GM19025 (cell line): ENCODE results near the gene EML1.

Source experiments
- ATAC-seq: cut with Tn5 transposase; IDR thresholded peaks from one replicate; pipeline ENCODE4 v1.9.1; 2021; ENCODE audit warnings: mild to moderate bottlenecking, low read depth, moderate library complexity; ENCODE audit not compliant: unreplicated experiment

The EML1 gene

GRCh38 chr14:99980299-99980698 is 187.1 kb downstream of the EML1 start:
- ATAC-seq, result no peak

DNA sequence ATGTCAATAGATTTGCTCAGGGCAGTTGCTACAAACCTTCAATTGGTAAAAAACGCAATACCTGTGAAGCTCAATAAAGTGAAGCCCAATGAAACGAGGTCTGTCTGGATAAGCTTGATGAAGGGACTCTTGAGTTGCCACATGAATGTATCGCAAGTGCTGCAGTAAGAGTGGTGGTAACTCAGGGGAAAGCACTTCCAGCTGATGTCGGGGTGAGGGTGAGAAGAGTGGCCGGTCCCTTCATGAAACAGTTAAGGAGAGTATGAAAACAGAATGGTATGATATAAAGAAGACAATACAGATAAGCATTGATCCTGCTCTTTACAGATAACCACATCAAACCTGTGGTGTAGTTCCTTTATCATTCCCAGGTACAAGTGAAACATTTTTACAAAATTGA is 188.6 kb downstream of the EML1 start:
- no peak for ATAC-seq

DNA sequence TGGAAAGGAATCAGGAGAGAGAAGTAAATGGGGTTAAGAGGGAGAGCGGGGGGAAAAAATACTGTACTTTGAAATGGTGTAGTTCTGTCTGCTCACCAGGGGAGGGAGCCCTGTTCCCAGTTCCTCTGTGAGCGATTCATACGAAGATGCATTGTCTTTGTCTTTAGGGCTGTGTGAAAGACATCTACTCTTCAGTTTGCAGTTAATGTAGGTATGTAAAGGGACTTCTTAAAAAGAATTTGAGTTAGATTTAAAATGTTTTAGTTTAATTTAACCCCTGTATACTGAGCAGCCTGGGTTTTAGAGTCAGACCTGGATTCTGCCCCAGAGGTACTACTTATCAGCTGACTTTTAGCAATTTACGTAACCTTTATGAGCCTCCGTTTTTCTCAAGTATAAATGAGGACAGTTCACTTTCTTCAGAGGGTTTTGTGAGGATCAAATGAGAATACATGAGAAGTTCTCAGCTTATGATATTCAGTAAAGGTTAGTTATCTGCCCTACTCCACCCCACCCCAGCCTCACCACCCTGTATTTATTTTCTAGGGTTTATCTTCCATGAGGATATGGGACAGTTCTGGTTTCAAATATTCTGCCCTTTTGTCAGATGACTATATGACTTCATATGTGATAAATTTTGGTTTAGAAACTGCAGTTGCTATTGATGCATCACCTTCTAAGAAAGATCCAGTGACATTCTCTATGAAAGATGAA is 189.5 kb downstream of the EML1 start:
- ATAC-seq, result no peak

DNA sequence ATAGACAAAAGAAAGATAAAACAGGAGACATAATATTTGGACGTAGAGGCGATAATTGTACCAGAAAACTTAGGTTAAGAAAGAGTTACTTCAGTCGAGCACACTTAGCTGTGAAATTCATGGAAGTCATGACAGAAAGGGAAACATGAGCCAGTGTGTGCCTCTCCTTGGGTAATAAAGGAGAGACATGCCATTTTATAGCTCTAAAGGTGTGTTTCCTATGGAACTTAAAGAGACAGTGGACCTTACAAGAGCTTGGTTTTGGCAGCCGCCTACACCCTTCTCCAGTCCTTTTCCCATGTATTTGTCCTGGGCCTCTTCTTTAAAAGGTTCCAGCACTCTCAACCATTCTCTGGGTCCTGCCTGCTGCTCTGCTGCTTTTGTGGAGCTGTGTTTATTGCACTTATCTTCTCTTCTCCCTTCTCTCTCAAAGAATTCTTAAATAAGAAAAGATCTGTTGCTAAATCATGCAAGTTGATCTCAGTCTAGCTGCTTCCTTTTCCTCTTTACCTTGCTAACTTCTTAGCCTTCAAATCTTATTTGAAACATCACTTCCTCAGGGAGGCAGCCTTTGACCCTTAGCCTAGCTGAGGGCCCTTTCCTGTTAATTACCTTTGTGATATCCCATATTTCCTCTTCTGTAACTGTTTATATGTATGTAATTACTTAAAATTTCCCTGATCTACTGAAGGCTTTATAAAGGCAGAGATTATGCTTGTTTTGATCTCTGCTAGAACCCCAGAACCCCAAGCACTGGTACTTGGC is 190.2 kb downstream of the EML1 start:
- no peak for ATAC-seq

DNA sequence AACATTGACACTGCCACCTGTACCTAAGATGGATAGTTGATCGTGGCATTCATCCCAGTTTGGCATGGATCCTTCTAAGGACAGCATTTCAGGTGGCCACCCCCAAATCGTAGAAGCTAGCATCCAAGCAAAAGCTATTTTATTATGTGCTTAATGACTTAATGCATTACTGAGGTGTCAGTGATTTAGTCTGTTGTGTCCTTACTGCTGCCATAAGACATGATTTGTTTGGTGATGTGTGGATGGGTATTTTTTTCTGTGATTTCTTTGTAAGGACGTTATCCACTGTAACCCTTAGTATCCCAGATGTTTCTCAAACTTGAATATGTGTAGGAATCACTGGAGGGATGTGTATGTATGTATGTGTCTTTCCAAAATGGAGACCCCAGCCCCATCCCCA is 190.8 kb downstream of the EML1 start:
- no peak for ATAC-seq

DNA sequence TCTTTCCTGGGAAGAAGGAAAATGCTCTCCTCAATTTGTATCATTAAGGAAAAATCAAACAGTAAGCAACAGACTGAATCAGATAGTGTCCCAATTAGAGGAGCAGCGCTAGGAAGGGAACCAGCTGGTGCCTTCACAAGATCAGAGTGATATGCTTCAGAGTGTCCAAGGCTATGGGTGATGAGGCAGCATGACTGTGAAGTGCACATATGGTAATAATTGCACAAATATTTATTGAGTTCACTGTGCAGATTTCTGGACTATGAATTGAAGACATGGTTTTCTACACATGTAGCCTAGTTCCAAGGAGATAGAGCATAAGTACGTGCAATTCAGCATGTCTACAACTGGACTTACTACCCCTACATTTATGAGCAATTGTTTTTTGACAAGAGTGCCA is 193.2 kb downstream of the EML1 start:
- ATAC-seq, result no peak

GRCh38 chr14:99989032-99989431 is 195.8 kb downstream of the EML1 start:
- no peak for ATAC-seq

DNA sequence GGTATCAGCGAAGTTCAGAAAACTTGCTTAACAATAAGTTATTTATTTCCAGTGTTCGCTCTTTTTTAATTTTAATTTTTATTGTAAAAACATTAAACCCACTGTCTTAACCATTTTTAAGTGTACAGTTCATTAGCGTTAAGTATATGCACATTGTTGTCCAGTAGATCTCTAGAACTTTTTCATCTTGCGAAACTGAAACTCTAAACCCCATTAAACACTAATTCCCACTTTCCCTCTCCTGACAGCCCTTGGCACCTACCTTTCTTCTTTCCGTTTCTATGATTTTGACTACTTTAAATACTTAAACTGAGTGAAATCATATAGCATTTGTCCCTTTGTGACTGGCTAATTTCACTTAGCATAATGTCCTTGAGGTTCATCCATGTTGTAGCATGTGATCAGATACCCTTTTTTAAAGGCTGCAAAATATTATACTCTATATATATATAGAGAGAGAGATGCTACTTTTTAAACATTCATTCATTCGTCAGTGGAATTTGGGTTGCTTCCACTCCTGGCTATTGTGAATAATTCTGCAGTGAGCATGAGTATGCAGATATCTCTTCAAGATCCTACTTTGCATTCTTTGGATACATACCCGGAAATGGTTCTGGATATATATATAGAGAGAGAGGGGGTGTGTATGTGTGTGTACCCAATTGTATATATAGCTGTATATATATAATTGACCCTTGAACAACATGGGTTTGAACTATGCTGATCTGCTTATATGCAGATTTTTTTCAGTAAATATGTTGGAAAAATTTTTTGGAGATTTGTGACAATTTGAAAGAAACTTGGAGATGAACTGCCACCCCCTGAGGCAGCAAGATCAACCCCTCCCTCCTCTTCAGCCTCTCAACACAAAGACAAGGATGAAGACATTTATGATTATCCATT is 197.3 kb downstream of the EML1 start:
- ATAC-seq, result no peak

DNA sequence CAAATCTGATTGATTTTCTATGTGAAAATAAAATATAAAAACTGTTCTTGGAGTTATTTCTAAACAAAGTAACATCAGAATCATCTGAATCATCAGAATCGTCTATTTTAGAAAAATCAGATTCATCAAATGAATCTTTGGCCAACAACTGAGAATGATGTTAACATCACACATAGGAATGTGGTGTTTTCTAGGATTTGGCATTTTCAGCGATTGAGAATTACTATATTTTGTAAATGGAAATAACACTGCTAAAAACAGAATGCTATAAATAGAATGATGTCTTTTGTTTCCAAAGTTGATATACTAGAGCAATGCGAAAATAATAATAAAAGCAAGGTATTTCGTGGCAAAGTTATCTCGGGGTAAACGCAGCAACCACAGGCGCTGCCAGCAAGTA is 198.1 kb downstream of the EML1 start:
- no peak for ATAC-seq
